ENCODE measurements around the gene ELF5.

Gene ELF5

GRCh38 chr11:34523053-34523452, 9.5 kb upstream of the ELF5 start (continued):
- no peak for TF ChIP-seq PATZ1 (tag by site-specific recombination; IDR thresholded peaks at IDR 0.05)
- TF ChIP-seq ZNF530 (tag by site-specific recombination; IDR thresholded peaks at IDR 0.05; ENCODE audit: low read depth) = no peak
- TF ChIP-seq PRDM2 (tag by site-specific recombination; IDR thresholded peaks at IDR 0.05; ENCODE audit: borderline replicate concordance) = no peak
- TF ChIP-seq OSR2 (tag by site-specific recombination; IDR thresholded peaks at IDR 0.05) = no peak
- TF ChIP-seq ZNF37A (tag by site-specific recombination; IDR thresholded peaks at IDR 0.05) = no peak
- no peak for TF ChIP-seq ZNF311 (tag by site-specific recombination; IDR thresholded peaks at IDR 0.05; ENCODE audit: borderline replicate concordance)
- no peak for TF ChIP-seq GLI2 (tag by site-specific recombination; IDR thresholded peaks at IDR 0.05; ENCODE audit: borderline replicate concordance, low read depth)

DNA sequence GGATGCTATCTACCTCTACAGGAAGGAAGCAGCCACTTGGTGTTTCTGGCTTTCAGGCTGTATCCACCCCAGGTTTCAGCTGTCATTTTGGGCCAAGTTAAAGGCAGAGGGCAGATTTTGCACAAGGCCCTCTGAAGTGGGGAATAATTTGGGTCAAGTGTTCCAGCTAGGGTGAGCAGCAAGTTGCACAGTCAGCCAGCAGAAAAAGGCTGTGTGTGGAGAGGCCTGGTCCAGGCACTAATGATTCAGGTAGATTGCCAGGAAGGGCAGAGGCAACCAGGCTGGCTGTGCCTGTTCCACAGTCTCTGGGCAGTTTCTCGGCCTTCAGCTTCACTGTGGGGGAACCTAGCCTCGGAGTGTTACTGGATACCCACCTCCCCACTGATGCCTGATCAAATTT, 8.6 kb upstream of the ELF5 start:
- ChIA-PET POLR2A (no interaction called here), CTCF (interaction anchor here (0.6 kb wide), 1 partner anchor 965 kb away, joined by 3 read pairs; no protein-coding TSS in a partner anchor)
- Histone ChIP-seq H3K27ac (ENCODE audit: extremely low read depth, low read depth, low read length) (no peak overlapping the region), H3K4me3 (ENCODE audit: low read depth, low read length) (no peak overlapping the region), H3K36me3 (ENCODE audit: control insufficient read depth in 2 of 2, insufficient read depth in 1 of 2, low read length in 2 of 2) (no peaks in the 10 kb centered on the region), H3K9me3 (ENCODE audit: control insufficient read depth, insufficient read depth, low read depth, low read length) (no peaks in the 10 kb centered on the region), H3K4me1 (ENCODE audit: control insufficient read depth, insufficient read depth, low read length) (no peaks in the 10 kb centered on the region)
- TF ChIP-seq ZNF10 (tag by site-specific recombination; IDR thresholded peaks at IDR 0.05) (no peak), ZNF16 (tag by site-specific recombination; IDR thresholded peaks at IDR 0.05; ENCODE audit: low read depth) (no peak), ZNF48 (tag by site-specific recombination; IDR thresholded peaks at IDR 0.05) (no peak), ZNF549 (tag by site-specific recombination; IDR thresholded peaks at IDR 0.05) (no peak), ZNF311 (tag by site-specific recombination; IDR thresholded peaks at IDR 0.05; ENCODE audit: borderline replicate concordance) (no peak), ZNF514 (tag by site-specific recombination; IDR thresholded peaks at IDR 0.05) (no peak), REPIN1 (tag by site-specific recombination; IDR thresholded peaks at IDR 0.05; ENCODE audit: low read depth) (no peak), BCL11B (tag by site-specific recombination; IDR thresholded peaks at IDR 0.05; ENCODE audit: low read depth) (no peak), ZEB2 (tag by site-specific recombination; IDR thresholded peaks at IDR 0.05) (no peak), ZNF138 (tag by site-specific recombination; IDR thresholded peaks at IDR 0.05; ENCODE audit: borderline replicate concordance) (no peak), ZFP69B (tag by site-specific recombination; IDR thresholded peaks at IDR 0.05) (no peak), GFI1B (tag by site-specific recombination; IDR thresholded peaks at IDR 0.05) (no peak)
- TF ChIP-seq, protein P1, sequence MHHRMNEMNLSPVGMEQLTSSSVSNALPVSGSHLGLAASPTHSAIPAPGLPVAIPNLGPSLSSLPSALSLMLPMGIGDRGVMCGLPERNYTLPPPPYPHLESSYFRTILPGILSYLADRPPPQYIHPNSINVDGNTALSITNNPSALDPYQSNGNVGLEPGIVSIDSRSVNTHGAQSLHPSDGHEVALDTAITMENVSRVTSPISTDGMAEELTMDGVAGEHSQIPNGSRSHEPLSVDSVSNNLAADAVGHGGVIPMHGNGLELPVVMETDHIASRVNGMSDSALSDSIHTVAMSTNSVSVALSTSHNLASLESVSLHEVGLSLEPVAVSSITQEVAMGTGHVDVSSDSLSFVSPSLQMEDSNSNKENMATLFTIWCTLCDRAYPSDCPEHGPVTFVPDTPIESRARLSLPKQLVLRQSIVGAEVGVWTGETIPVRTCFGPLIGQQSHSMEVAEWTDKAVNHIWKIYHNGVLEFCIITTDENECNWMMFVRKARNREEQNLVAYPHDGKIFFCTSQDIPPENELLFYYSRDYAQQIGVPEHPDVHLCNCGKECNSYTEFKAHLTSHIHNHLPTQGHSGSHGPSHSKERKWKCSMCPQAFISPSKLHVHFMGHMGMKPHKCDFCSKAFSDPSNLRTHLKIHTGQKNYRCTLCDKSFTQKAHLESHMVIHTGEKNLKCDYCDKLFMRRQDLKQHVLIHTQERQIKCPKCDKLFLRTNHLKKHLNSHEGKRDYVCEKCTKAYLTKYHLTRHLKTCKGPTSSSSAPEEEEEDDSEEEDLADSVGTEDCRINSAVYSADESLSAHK (tag by site-specific recombination; IDR thresholded peaks at IDR 0.05) = no peak
- TF ChIP-seq, protein P2, sequence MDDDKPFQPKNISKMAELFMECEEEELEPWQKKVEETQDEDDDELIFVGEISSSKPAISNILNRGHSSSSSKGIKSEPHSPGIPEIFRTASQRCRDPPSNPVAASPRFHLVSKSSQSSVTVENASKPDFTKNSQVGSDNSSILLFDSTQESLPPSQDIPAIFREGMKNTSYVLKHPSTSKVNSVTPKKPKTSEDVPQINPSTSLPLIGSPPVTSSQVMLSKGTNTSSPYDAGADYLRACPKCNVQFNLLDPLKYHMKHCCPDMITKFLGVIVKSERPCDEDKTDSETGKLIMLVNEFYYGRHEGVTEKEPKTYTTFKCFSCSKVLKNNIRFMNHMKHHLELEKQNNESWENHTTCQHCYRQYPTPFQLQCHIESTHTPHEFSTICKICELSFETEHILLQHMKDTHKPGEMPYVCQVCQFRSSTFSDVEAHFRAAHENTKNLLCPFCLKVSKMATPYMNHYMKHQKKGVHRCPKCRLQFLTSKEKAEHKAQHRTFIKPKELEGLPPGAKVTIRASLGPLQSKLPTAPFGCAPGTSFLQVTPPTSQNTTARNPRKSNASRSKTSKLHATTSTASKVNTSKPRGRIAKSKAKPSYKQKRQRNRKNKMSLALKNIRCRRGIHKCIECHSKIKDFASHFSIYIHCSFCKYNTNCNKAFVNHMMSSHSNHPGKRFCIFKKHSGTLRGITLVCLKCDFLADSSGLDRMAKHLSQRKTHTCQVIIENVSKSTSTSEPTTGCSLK (tag by site-specific recombination; IDR thresholded peaks at IDR 0.05) = no peak
- TF ChIP-seq, protein P3, sequence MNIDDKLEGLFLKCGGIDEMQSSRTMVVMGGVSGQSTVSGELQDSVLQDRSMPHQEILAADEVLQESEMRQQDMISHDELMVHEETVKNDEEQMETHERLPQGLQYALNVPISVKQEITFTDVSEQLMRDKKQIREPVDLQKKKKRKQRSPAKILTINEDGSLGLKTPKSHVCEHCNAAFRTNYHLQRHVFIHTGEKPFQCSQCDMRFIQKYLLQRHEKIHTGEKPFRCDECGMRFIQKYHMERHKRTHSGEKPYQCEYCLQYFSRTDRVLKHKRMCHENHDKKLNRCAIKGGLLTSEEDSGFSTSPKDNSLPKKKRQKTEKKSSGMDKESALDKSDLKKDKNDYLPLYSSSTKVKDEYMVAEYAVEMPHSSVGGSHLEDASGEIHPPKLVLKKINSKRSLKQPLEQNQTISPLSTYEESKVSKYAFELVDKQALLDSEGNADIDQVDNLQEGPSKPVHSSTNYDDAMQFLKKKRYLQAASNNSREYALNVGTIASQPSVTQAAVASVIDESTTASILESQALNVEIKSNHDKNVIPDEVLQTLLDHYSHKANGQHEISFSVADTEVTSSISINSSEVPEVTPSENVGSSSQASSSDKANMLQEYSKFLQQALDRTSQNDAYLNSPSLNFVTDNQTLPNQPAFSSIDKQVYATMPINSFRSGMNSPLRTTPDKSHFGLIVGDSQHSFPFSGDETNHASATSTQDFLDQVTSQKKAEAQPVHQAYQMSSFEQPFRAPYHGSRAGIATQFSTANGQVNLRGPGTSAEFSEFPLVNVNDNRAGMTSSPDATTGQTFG (tag by site-specific recombination; IDR thresholded peaks at IDR 0.05; ENCODE audit: borderline replicate concordance) = no peak
